Measurements from ENCODE around the gene CHID1. TPM values are rescaled to one million over a fixed set of nuclear protein-coding genes. Genes with fewer than 3 reads are reported as not detected.

Gene CHID1
- total and polyA plus RNA-seq, 8 donors, result 81.4 to 95.7 (median 93.5) TPM

GRCh38 chr11:889687-890475 is 20.7 kb downstream of the CHID1 start:
- DNase-seq (no peak), ATAC-seq (no peak)
- H3K9me3 ChIP-seq, result no peaks in the 10 kb centered on the region

GRCh38 chr11:889257-889656 is 21.4 kb downstream of the CHID1 start:
- no peak for TF ChIP-seq CTCF (IDR thresholded peaks at IDR 0.05)
- no peaks in the 10 kb centered on the region for H3K27me3 ChIP-seq

More at GRCh38 chr11:889687-890475, 20.7 kb downstream of the CHID1 start:
- Histone ChIP-seq H3K36me3 (peaks cover 0 to 29% of the 10 kb centered on the region in 2 donors), H3K4me1 (no peaks in the 10 kb centered on the region), H3K4me3 (no peak overlapping the region), H3K27me3 (no peaks in the 10 kb centered on the region), H3K27ac (no peak overlapping the region)
- no peak for TF ChIP-seq CTCF (IDR thresholded peaks at IDR 0.05)
- intact Hi-C loops (cut with DNase I), result no loop called here

GRCh38 chr11:888310-889212 is 22.0 kb downstream of the CHID1 start:
- no peak for ATAC-seq
- no peak overlapping the region for H3K27ac ChIP-seq
- no peaks in the 10 kb centered on the region for H3K27me3 ChIP-seq
- H3K9me3 ChIP-seq, result no peaks in the 10 kb centered on the region
- no peak for TF ChIP-seq CTCF (IDR thresholded peaks at IDR 0.05)
- peaks cover 0 to 38% of the 10 kb centered on the region in 2 donors for H3K36me3 ChIP-seq
- H3K4me3 ChIP-seq, result no peak overlapping the region
- no peak for DNase-seq
- intact Hi-C loops (cut with DNase I), result no loop called here
- H3K4me1 ChIP-seq, result no peaks in the 10 kb centered on the region

More at GRCh38 chr11:889257-889656, 21.4 kb downstream of the CHID1 start:
- H3K36me3 ChIP-seq, result peaks cover 0 to 31% of the 10 kb centered on the region in 2 donors
- no peak for DNase-seq
- H3K4me1 ChIP-seq, result no peaks in the 10 kb centered on the region
- H3K9me3 ChIP-seq, result no peaks in the 10 kb centered on the region
- H3K27ac ChIP-seq, result no peak overlapping the region
- H3K4me3 ChIP-seq, result no peak overlapping the region
- intact Hi-C loops (cut with DNase I), result no loop called here
- no peak for ATAC-seq

- no peak for ATAC-seq
- no peaks in the 10 kb centered on the region for H3K27me3 ChIP-seq
- DNase-seq, result no peak
- no peak overlapping the region for H3K4me3 ChIP-seq
- no peaks in the 10 kb centered on the region for H3K4me1 ChIP-seq
- H3K27ac ChIP-seq, result no peak overlapping the region
- no peak for TF ChIP-seq CTCF (IDR thresholded peaks at IDR 0.05)
- H3K9me3 ChIP-seq, result no peaks in the 10 kb centered on the region
- H3K36me3 ChIP-seq, result peaks cover 0 to 47% of the 10 kb centered on the region in 2 donors
- intact Hi-C loops (cut with DNase I), result no loop called here
Observed at GRCh38 chr11:887589-887988, 23.0 kb downstream of the CHID1 start.

GRCh38 chr11:886568-886967 is 24.0 kb downstream of the CHID1 start:
- no peak for TF ChIP-seq CTCF (IDR thresholded peaks at IDR 0.05)
- H3K36me3 ChIP-seq, result peaks cover 0 to 51% of the 10 kb centered on the region in 2 donors
- H3K9me3 ChIP-seq, result no peaks in the 10 kb centered on the region
- intact Hi-C loops (cut with DNase I), result no loop called here
- H3K27ac ChIP-seq, result no peak overlapping the region
- H3K27me3 ChIP-seq, result no peaks in the 10 kb centered on the region
- H3K4me3 ChIP-seq, result no peak overlapping the region
- H3K4me1 ChIP-seq, result no peaks in the 10 kb centered on the region
- DNase-seq (no peak), ATAC-seq (no peak)
